Thoracic aorta (tissue), 2 donors: ENCODE measurements around the gene IL36B. TPM values are rescaled to one million over a fixed set of nuclear protein-coding genes. Genes with fewer than 3 reads are reported as not detected.

ENCODE experiments used
- ATAC-seq: fragments of 150-250 bp; one replicate; pipeline ENCODE4 v1.8.0; 2017; ENCODE audit warnings: low read depth; ENCODE audit not compliant: insufficient number of reproducible peaks, low FRiP score
- DNase-seq: peaks from one replicate; pipeline ENCODE4 v3.0.0-alpha.2; 2020; ENCODE audit warnings: low spot score
- H3K27ac ChIP-seq, 2 donors: fragments of 200-600 bp; sonication (generic); 1 replicate in 1 of 2; 2 replicates in 1 of 2; pipeline ENCODE4 v1.5.1; 2016; ENCODE audit warnings: mild to moderate bottlenecking in 2 of 2, moderate library complexity in 2 of 2
- H3K27me3 ChIP-seq: fragments of 200-600 bp; sonication (generic); replicated peaks from 2 replicates; pipeline ENCODE4 v1.6.0; 2016; ENCODE audit warnings: mild to moderate bottlenecking; ENCODE audit not compliant: insufficient read depth
- H3K36me3 ChIP-seq: fragments of 200-600 bp; sonication (generic); one replicate; pipeline ENCODE4 v1.5.1; 2016
- H3K4me1 ChIP-seq, 2 donors: fragments of 200-600 bp; sonication (generic); 1 replicate in 1 of 2; 2 replicates in 1 of 2; pipeline versions ENCODE4 v1.5.1 to v1.6.0; 2016; ENCODE audit warnings: low read depth in 2 of 2, mild to moderate bottlenecking in 1 of 2; ENCODE audit not compliant: control insufficient read depth in 1 of 2
- H3K4me3 ChIP-seq: fragments of 200-600 bp; sonication (generic); 2 replicates; pipeline ENCODE4 v1.5.1; 2016; ENCODE audit warnings: mild to moderate bottlenecking
- H3K9me3 ChIP-seq: fragments of 200-600 bp; sonication (generic); 2 replicates; pipeline ENCODE4 v1.5.1; 2016
- total RNA-seq, 2 donors: library from RNA; depleted of rRNA; stranded (reverse); fragments of >200 nt; gene quantifications; one replicate each; pipeline versions ENCODE4 v1.1.0 to v1.2.3, GENCODE V29; 2016
- TF ChIP-seq, protein P1 (sequence below): fragments of 200-600 bp; sonication (generic); IDR thresholded peaks from one replicate; pipeline ENCODE4 v1.5.1; 2019; ENCODE audit warnings: antibody characterized with exemption

IL36B gene
- total RNA-seq, 2 donors from 2014 or later: not detected

DNA sequence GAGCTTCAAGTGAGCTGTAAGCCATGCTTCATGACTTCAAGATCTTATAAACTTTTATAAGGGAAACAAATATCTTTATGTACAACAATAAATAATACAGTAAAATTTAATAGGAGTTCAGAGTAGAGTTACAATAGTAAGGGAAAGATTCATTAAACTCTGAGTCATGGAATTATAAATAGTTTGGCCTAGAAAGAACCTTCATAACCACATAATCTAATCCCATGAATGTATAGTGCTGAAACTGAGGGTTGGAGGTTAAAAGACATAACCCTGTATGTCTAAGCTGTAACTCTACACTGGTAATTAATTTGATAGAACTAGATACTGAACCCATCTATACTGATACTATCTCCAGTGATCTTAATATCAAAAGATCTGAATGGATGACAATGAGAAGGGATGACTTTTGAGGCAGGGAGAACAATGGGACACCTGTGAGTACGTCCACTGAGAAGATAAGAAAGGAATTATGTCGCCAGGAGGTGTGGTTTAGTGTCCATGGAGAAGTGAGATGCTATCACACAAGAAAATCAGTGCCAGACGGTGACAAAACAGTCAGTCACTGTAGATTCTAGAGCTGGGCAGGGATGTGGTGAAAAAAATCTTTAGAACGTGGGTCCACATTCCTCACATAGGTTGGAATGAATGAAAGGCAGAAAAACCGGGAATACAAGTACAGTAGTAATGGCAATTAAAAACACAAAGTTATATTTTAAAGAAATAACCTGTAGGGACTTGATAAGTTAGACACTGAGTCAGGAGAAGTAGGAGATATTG is 16.2 kb upstream of the IL36B start:
- Histone ChIP-seq H3K9me3 (no peaks in the 10 kb centered on the region), H3K4me1 (no peaks in the 10 kb centered on the region), H3K4me3 (no peak overlapping the region), H3K36me3 (no peaks in the 10 kb centered on the region), H3K27ac (no peak overlapping the region), H3K27me3 (no peaks in the 10 kb centered on the region)
- TF ChIP-seq, protein P1, sequence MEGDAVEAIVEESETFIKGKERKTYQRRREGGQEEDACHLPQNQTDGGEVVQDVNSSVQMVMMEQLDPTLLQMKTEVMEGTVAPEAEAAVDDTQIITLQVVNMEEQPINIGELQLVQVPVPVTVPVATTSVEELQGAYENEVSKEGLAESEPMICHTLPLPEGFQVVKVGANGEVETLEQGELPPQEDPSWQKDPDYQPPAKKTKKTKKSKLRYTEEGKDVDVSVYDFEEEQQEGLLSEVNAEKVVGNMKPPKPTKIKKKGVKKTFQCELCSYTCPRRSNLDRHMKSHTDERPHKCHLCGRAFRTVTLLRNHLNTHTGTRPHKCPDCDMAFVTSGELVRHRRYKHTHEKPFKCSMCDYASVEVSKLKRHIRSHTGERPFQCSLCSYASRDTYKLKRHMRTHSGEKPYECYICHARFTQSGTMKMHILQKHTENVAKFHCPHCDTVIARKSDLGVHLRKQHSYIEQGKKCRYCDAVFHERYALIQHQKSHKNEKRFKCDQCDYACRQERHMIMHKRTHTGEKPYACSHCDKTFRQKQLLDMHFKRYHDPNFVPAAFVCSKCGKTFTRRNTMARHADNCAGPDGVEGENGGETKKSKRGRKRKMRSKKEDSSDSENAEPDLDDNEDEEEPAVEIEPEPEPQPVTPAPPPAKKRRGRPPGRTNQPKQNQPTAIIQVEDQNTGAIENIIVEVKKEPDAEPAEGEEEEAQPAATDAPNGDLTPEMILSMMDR: no peak
- ATAC-seq (no peak), DNase-seq (no peak)

DNA sequence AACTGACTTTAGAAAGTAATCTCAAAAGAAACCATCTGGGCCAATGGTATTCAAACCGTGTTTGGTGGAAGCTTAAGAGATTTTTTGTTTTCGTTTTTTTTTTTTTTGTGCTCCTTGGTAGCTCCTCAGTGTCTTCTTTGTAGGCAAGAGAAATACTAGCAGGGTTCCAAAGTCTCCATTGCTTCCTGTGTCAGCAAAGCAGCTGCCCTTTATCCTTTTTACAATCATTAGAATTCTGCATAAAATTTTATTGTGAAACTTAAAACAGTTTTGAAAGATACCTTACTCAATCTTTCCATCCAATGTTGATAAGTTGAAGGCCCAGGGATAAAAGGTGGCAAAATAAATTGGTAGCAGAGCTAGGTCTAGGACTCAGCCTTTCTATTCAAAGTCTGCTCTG is 15.6 kb upstream of the IL36B start:
- no peak overlapping the region for H3K4me3 ChIP-seq
- no peaks in the 10 kb centered on the region for H3K27me3 ChIP-seq
- H3K4me1 ChIP-seq: no peaks in the 10 kb centered on the region
- no peaks in the 10 kb centered on the region for H3K9me3 ChIP-seq
- H3K36me3 ChIP-seq: no peaks in the 10 kb centered on the region
- ATAC-seq (no peak), DNase-seq (no peak)
- TF ChIP-seq, protein P1: no peak
- no peak overlapping the region for H3K27ac ChIP-seq

DNA sequence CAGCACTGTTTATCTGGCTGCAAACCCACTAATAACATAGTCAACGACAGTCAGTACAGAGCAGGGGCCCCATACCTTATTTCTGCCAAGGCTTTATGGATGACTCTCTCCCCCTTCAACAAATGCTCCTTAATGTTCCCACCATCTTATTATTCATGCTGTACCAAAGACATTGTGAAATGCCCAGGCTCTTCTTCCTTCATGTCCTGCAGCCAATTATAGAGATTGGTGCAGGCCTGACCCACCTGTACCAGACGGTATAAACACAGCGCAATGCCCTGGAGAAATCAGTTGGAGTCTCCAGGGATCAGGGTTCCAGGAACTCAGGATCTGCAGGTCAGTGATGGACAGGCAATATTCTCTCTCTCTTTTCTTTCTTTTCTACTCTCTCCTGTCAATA is 15.0 kb upstream of the IL36B start, which contains the start of gene IL1F10:
Gene IL1F10 (plus strand): TSS at position 290 of the 400 bp plus-strand sequence. CDS start 4,769 bp downstream, outside the sequence.
- Histone ChIP-seq H3K27ac (no peak within 1 kb of the TSS), H3K4me1 (no peaks in the 10 kb centered on the region), H3K36me3 (no peaks in the 10 kb centered on the region), H3K4me3 (no peak within 1 kb of the TSS), H3K27me3 (no peaks in the 10 kb centered on the region), H3K9me3 (no peaks in the 10 kb centered on the region)
- ATAC-seq (no peak), DNase-seq (no peak)
- TF ChIP-seq, protein P1: no peak

DNA sequence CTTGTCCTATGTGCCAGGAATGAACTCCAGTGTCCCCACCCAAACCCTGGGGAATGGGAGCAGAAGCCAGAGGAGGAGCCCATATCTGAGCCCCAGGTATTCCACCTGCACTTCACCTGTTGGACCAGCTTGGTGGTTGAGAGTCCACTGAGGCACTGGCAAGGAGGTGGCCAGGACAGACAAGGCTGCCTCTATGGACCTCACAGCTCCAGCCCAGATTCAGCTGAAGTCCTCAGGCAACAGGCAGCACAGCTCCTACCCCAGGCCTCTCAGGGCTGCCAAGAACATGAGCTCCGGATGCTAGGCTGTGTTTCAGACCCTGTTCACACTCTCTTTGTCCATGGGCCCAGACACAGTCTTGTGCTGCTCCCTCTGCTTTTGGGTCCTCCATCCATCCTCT is 12.2 kb upstream of the IL36B start:
- no peak for DNase-seq
- H3K27ac ChIP-seq: no peak overlapping the region
- ATAC-seq: no peak

DNA sequence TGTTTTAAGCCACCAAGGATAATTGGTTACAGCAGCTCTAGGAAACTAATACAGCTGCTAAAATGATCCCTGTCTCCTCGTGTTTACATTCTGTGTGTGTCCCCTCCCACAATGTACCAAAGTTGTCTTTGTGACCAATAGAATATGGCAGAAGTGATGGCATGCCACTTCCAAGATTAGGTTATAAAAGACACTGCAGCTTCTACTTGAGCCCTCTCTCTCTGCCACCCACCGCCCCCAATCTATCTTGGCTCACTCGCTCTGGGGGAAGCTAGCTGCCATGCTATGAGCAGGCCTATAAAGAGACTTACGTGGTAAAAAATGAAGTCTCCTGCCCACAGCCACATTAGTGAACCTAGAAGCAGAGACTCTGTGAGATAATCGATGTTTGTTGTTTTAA is 11.6 kb upstream of the IL36B start:
- DNase-seq: no peak
- no peak for ATAC-seq
- no peaks in the 10 kb centered on the region for H3K36me3 ChIP-seq
- TF ChIP-seq, protein P1: no peak
- no peaks in the 10 kb centered on the region for H3K27me3 ChIP-seq
- H3K27ac ChIP-seq: no peak overlapping the region
- H3K4me1 ChIP-seq: no peaks in the 10 kb centered on the region
- H3K9me3 ChIP-seq: no peaks in the 10 kb centered on the region
- no peak overlapping the region for H3K4me3 ChIP-seq

More for the DNA sequence above, 12.2 kb upstream of the IL36B start:
- Histone ChIP-seq H3K36me3 (no peaks in the 10 kb centered on the region), H3K4me3 (no peak overlapping the region), H3K9me3 (no peaks in the 10 kb centered on the region), H3K4me1 (no peaks in the 10 kb centered on the region), H3K27me3 (no peaks in the 10 kb centered on the region)
- TF ChIP-seq, protein P1: no peak
